Fibroblast of lung (primary cell): ENCODE measurements around the gene DHX15. TPM values are rescaled to one million over a fixed set of nuclear protein-coding genes. Genes with fewer than 3 reads are reported as not detected.

Source experiments
- DNase-seq, 2 donors: peaks; one replicate each; pipeline versions ENCODE4 v3.0.0 to v3.0.0-alpha.2; 2010; ENCODE audit warnings: low read depth in 2 of 2
- H2AFZ ChIP-seq: 2 replicates; pipeline ENCODE4 v1.5.1; 2012; ENCODE audit warnings: low read length, control low read depth, inconsistent platforms
- H3K27ac ChIP-seq: 2 replicates; pipeline ENCODE4 v1.5.1; 2011; ENCODE audit warnings: low read length, control low read depth; ENCODE audit not compliant: insufficient read depth
- H3K27me3 ChIP-seq: 2 replicates; pipeline ENCODE4 v1.5.1; 2011; ENCODE audit warnings: mild to moderate bottlenecking, low read length; ENCODE audit not compliant: control insufficient read depth, insufficient read depth
- H3K36me3 ChIP-seq: 2 replicates; pipeline ENCODE4 v1.5.1; 2011; ENCODE audit warnings: low read length; ENCODE audit not compliant: control insufficient read depth, insufficient read depth
- H3K4me1 ChIP-seq: 2 replicates; pipeline ENCODE4 v1.5.1; 2011; ENCODE audit warnings: low read length; ENCODE audit not compliant: control insufficient read depth, insufficient read depth; ENCODE audit errors: extremely low read depth
- H3K4me2 ChIP-seq: 2 replicates; pipeline ENCODE4 v1.5.1; 2011; ENCODE audit warnings: low read length, control low read depth; ENCODE audit not compliant: insufficient read depth; ENCODE audit errors: extremely low read depth
- H3K4me3 ChIP-seq, 4 experiments: fragments of 200-600 bp in 1 of 4; sonication (generic) in 1 of 4; replicated peaks in 1 of 4; 2 replicates each; pipeline ENCODE4 v1.5.1; 2011 to 2016; ENCODE audit warnings: low read length in 4 of 4, low read depth in 3 of 4, mild to moderate bottlenecking in 3 of 4, control low read depth in 2 of 4, inconsistent platforms in 1 of 4, mixed read lengths in 1 of 4; ENCODE audit not compliant: insufficient read depth in 1 of 4; ENCODE audit errors: control extremely low read depth in 1 of 4
- H3K79me2 ChIP-seq: 2 replicates; pipeline ENCODE4 v1.5.1; 2012; ENCODE audit warnings: mild to moderate bottlenecking, low read length, inconsistent platforms; ENCODE audit not compliant: control insufficient read depth, insufficient read depth
- H3K9ac ChIP-seq: 2 replicates; pipeline ENCODE4 v1.5.1; 2011; ENCODE audit warnings: mild to moderate bottlenecking, low read length, control low read depth; ENCODE audit not compliant: insufficient read depth
- H3K9me3 ChIP-seq: 2 replicates; pipeline ENCODE4 v1.5.1; 2012; ENCODE audit warnings: low read depth, low read length; ENCODE audit not compliant: control insufficient read depth, insufficient read depth
- H4K20me1 ChIP-seq: 2 replicates; pipeline ENCODE4 v1.5.1; 2011; ENCODE audit warnings: low read length; ENCODE audit not compliant: control insufficient read depth, insufficient read depth; ENCODE audit errors: extremely low read depth
- EZH2 ChIP-seq: IDR thresholded peaks from 2 replicates; pipeline ENCODE4 v1.5.1; 2012; ENCODE audit warnings: low read length, control low read depth, mild to moderate bottlenecking; ENCODE audit errors: missing control alignments
- polyA plus RNA-seq, 2 donors: library from polyadenylated mRNA; depleted of rRNA in 1 of 2; stranded (reverse) in 1 of 2; unstranded in 1 of 2; fragments of >200 nt; gene quantifications; 2 replicates each; pipeline ENCODE4 v1.2.1, GENCODE V29; 2011 to 2012; ENCODE audit warnings: missing spikeins in 1 of 2
- total RNA-seq: library from RNA; depleted of rRNA; stranded (reverse); fragments of >200 nt; gene quantifications from 2 replicates; pipeline ENCODE4 v1.2.1, GENCODE V29; 2014
- TF ChIP-seq, protein P1 (sequence below), 2 donors: IDR thresholded peaks in 1 of 2; conservative IDR thresholded peaks in 1 of 2; 1 replicate in 1 of 2; 2 replicates in 1 of 2; pipeline ENCODE4 v1.5.1; 2011 to 2012; ENCODE audit warnings: low read length in 2 of 2, control low read depth in 1 of 2, inconsistent platforms in 1 of 2, low read depth in 1 of 2, mild to moderate bottlenecking in 1 of 2

DHX15 gene
- total and polyA plus RNA-seq, 2 donors (not counting 1 experiment from before 2014, with no cell fraction given), result 105 to 136 TPM

DNA sequence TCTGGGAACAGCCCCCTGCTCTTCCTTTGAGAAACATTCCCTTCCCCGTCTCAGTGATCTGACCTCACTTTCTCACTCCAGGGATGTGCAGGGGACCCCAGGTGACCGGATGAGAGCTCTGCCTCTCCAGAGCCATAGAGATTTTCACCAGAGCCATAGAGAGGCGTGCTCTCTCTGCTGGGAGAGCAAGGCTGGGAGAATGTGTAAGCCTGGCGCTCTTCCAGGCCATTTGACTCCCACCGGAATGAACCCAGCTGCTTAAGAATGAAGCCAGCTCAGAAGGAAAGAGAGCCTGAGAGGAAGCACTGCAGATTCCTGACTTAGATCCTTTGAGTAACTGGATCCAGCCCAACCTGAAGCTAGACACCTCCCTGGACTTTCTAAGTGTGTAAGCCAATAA lies 106.4 kb downstream of the DHX15 start:
- H4K20me1 ChIP-seq, result no peaks in the 10 kb centered on the region
- no peak overlapping the region for H3K9ac ChIP-seq
- peaks cover 5% of the 10 kb centered on the region for H3K27me3 ChIP-seq
- TF ChIP-seq, protein P1, sequence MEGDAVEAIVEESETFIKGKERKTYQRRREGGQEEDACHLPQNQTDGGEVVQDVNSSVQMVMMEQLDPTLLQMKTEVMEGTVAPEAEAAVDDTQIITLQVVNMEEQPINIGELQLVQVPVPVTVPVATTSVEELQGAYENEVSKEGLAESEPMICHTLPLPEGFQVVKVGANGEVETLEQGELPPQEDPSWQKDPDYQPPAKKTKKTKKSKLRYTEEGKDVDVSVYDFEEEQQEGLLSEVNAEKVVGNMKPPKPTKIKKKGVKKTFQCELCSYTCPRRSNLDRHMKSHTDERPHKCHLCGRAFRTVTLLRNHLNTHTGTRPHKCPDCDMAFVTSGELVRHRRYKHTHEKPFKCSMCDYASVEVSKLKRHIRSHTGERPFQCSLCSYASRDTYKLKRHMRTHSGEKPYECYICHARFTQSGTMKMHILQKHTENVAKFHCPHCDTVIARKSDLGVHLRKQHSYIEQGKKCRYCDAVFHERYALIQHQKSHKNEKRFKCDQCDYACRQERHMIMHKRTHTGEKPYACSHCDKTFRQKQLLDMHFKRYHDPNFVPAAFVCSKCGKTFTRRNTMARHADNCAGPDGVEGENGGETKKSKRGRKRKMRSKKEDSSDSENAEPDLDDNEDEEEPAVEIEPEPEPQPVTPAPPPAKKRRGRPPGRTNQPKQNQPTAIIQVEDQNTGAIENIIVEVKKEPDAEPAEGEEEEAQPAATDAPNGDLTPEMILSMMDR (conservative IDR thresholded peaks at IDR 0.05 in 1 of 2, IDR thresholded peaks at IDR 0.05 in 1 of 2; ENCODE audit: low read depth in 1 of 2, low read length in 2 of 2), result peak in 1 of 2 donors; percentile 6
- TF ChIP-seq EZH2, result no peak
- H3K36me3 ChIP-seq, result no peaks in the 10 kb centered on the region
- H3K4me3 ChIP-seq, result peak overlapping the region in 1 of 4 experiments; percentile 15
- no peak overlapping the region for H2AFZ ChIP-seq
- H3K27ac ChIP-seq, result no peak overlapping the region
- peak overlapping the region; percentile 45 for H3K4me2 ChIP-seq
- H3K9me3 ChIP-seq, result no peaks in the 10 kb centered on the region
- H3K4me1 ChIP-seq, result no peaks in the 10 kb centered on the region
- no peaks in the 10 kb centered on the region for H3K79me2 ChIP-seq
- DNase-seq, result peak; percentile 84

Other genes with a start within 250 kb of the DHX15 start
- gene SOD3, start 211.0 kb upstream of the DHX15 start, total RNA-seq, result 16.7 and 34.8 TPM in 2 replicates
- 17.2 and 19.6 TPM in 2 replicates for gene SOD3, start 211.0 kb upstream of the DHX15 start, polyA plus RNA-seq